ENCODE data around the gene ALDH4A1.
A peak's percentile ranks its signal among the peaks of the same experiment; 100 is the strongest.

The ALDH4A1 gene

GRCh38 chr1:18922848-18923755 is 20.7 kb upstream of the ALDH4A1 start:
- no peak for DNase-seq (ENCODE audit: low spot score)

- DNase-seq (ENCODE audit: low spot score) = no peak
Measured at GRCh38 chr1:18922319-18922726, 20.0 kb upstream of the ALDH4A1 start.

GRCh38 chr1:18921516-18922251 is 19.3 kb upstream of the ALDH4A1 start:
- DNase-seq (ENCODE audit: low spot score) = no peak

- no peak for DNase-seq (ENCODE audit: low spot score)
Measured at GRCh38 chr1:18920931-18921330, 18.6 kb upstream of the ALDH4A1 start.

- DNase-seq (ENCODE audit: low spot score) = no peak
Measured at GRCh38 chr1:18919956-18920355, 17.6 kb upstream of the ALDH4A1 start.

GRCh38 chr1:18919197-18919905 is 17.0 kb upstream of the ALDH4A1 start:
- DNase-seq (ENCODE audit: low spot score) = no peak

- DNase-seq (ENCODE audit: low spot score) = no peak
Measured at GRCh38 chr1:18918417-18918816, 16.1 kb upstream of the ALDH4A1 start.

GRCh38 chr1:18917071-18917799 is 14.9 kb upstream of the ALDH4A1 start:
- DNase-seq (ENCODE audit: low spot score) = no peak

- DNase-seq (ENCODE audit: low spot score) = no peak
Measured at GRCh38 chr1:18915341-18915740, 13.0 kb upstream of the ALDH4A1 start.

GRCh38 chr1:18913065-18913835 is 10.9 kb upstream of the ALDH4A1 start:
- DNase-seq (ENCODE audit: low spot score) = peak; percentile 90

GRCh38 chr1:18912550-18912949 is 10.2 kb upstream of the ALDH4A1 start:
- DNase-seq (ENCODE audit: low spot score) = no peak

GRCh38 chr1:18908911-18909771 is 6.8 kb upstream of the ALDH4A1 start:
- no peak for DNase-seq (ENCODE audit: low spot score)

- no peak for DNase-seq (ENCODE audit: low spot score)
Measured at GRCh38 chr1:18907917-18908845, 5.8 kb upstream of the ALDH4A1 start.

- DNase-seq (ENCODE audit: low spot score) = peak; percentile 64
Measured at GRCh38 chr1:18907021-18907916, 4.9 kb upstream of the ALDH4A1 start.

GRCh38 chr1:18903291-18903756 is 969 bp upstream of the ALDH4A1 start:
- no peak for DNase-seq (ENCODE audit: low spot score)

GRCh38 chr1:18901952-18902522 is 318 bp downstream of the ALDH4A1 start:
- DNase-seq (ENCODE audit: low spot score) = peak; percentile 50

- DNase-seq (ENCODE audit: low spot score) = no peak
Measured at GRCh38 chr1:18901147-18901951, 1.0 kb downstream of the ALDH4A1 start.

All from D341Med (cell line).